Stimulated activated naive CD8-positive, alpha-beta T cell treated with anti-CD3 and anti-CD28 coated beads, Interleukin-15, amount 100 ng/mL, for 72 hours (primary cell): ENCODE measurements around the gene CHST1.

Source experiments
- ATAC-seq: fragments of 150-1000 bp; cut with Tn5 transposase; 2 replicates; pipeline ENCODE4 v1.10.0; 2021; ENCODE audit warnings: mild to moderate bottlenecking, moderate library complexity
- DNase-seq, 2 donors: peaks; one replicate each; pipeline ENCODE4 v3.0.0; 2021 to 2022
- H3K27ac Mint-ChIP-seq, 2 donors: one replicate each; pipeline ENCODE4 v1.8.0; 2022; ENCODE audit warnings: mild to moderate bottlenecking in 2 of 2, mixed read lengths in 2 of 2, moderate library complexity in 2 of 2
- H3K27me3 Mint-ChIP-seq: one replicate; pipeline ENCODE4 v1.8.0; 2022; ENCODE audit warnings: mixed read lengths
- H3K4me1 Mint-ChIP-seq: one replicate; pipeline ENCODE4 v1.8.0; 2022; ENCODE audit warnings: mild to moderate bottlenecking, mixed read lengths
- H3K4me3 Mint-ChIP-seq, 2 donors: one replicate each; pipeline ENCODE4 v1.8.0; 2022; ENCODE audit warnings: mild to moderate bottlenecking in 2 of 2, mixed read lengths in 2 of 2, moderate library complexity in 1 of 2
- H3K9me3 Mint-ChIP-seq, 2 donors: one replicate each; pipeline ENCODE4 v1.8.0; 2022; ENCODE audit warnings: mixed read lengths in 2 of 2

The CHST1 gene

DNA sequence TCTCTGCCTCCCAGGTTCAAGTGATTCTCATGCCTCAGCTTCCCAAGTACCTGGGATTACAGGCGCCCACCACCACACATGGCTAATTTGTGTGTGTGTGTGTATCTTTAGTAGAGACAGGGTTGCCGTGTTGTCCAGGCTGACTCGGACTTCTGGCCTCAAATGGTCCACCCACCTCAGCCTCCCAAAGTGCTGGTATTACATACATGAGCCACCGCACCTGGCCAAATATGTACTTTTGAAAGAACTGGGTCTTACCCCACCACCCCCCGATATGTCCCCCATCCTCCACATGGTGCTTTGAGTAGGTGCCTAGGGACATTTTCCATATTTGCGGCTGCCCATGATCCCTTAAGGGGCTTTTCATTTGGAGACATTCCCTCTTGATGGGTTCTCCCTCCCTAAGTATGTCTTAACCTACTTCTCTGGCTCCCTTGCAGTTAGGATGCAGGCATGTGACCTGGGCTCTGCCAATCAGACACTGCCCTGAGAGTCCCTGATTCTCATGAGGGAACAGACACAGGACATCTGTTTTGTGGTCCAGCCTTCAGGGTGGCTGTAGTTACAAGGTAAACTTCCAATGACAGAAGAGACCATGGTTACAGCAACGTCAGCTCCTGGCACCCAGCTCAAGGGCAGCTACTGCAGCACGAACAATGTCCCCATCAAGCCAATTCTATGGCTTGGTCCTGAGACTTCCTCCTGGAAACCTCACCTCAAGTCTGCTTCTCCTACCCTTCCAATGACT, 48.4 kb downstream of the CHST1 start:
- Mint-ChIP-seq H3K9me3 (peaks cover 4 to 19% of the 10 kb centered on the region in 2 donors), H3K27ac (no peak overlapping the region), H3K4me1 (no peaks in the 10 kb centered on the region), H3K4me3 (no peak overlapping the region), H3K27me3 (peaks cover 29% of the 10 kb centered on the region)
- DNase-seq = no peak
- no peak for ATAC-seq

GRCh38 chr11:45615182-45615792, 50.1 kb downstream of the CHST1 start:
- no peak overlapping the region for H3K27ac Mint-ChIP-seq
- ATAC-seq (no peak), DNase-seq (no peak)
- H3K4me3 Mint-ChIP-seq = no peak overlapping the region
- H3K27me3 Mint-ChIP-seq = peaks cover 24% of the 10 kb centered on the region
- H3K4me1 Mint-ChIP-seq = no peaks in the 10 kb centered on the region
- H3K9me3 Mint-ChIP-seq = peaks cover 4% of the 10 kb centered on the region in 2 donors

GRCh38 chr11:45614196-45614828, 51.1 kb downstream of the CHST1 start:
- H3K4me3 Mint-ChIP-seq = no peak overlapping the region
- H3K4me1 Mint-ChIP-seq = no peaks in the 10 kb centered on the region
- ATAC-seq = no peak
- peaks cover 29% of the 10 kb centered on the region for H3K27me3 Mint-ChIP-seq
- DNase-seq = no peak
- H3K9me3 Mint-ChIP-seq = peaks cover 0 to under 1% of the 10 kb centered on the region in 2 donors
- no peak overlapping the region for H3K27ac Mint-ChIP-seq

DNA sequence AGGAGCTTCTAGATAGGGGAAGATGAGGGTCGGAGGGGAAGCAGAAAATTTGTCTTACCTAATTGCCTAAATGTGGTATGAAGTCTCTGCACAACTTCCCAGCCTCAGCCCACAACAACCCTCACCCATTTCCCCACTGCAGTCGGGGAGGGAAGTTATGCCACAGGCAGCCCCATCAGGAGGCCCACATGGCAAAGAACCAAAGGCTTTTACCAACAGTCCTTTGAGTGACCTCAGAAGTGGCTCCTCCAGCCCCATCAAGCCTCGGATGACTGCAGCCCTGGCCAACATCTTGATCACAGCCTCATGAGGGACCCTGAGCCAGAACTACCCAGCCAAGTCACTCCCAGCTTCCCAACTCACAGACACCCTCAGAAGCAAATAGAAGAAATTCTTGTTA, 54.8 kb downstream of the CHST1 start:
- DNase-seq = no peak
- no peaks in the 10 kb centered on the region for H3K4me1 Mint-ChIP-seq
- no peaks in the 10 kb centered on the region for H3K9me3 Mint-ChIP-seq
- ATAC-seq = no peak
- no peak overlapping the region for H3K27ac Mint-ChIP-seq
- peaks cover 35% of the 10 kb centered on the region for H3K27me3 Mint-ChIP-seq
- H3K4me3 Mint-ChIP-seq = no peak overlapping the region

DNA sequence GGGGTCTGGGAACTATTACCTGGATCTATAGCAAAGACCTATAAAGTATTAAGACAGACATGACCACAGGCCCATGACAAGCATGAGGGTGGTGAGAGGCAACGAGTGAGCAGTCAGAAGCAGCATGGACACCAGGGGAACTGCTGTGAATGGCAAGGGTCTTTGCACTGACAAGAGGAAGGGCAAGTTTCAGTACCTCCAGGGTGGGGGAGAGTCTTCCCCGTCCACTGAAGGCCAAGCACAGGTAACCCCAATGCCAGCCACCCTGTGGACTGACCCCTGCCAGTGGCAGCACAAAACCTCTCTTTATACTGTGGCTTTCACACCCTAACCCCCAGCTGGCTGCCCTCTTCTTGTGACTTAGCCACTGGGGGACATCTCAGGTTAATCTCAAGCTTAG, 55.5 kb downstream of the CHST1 start:
- ATAC-seq (no peak), DNase-seq (no peak)
- Mint-ChIP-seq H3K4me1 (no peaks in the 10 kb centered on the region), H3K27me3 (peaks cover 43% of the 10 kb centered on the region), H3K9me3 (no peaks in the 10 kb centered on the region), H3K4me3 (no peak overlapping the region), H3K27ac (no peak overlapping the region)

DNA sequence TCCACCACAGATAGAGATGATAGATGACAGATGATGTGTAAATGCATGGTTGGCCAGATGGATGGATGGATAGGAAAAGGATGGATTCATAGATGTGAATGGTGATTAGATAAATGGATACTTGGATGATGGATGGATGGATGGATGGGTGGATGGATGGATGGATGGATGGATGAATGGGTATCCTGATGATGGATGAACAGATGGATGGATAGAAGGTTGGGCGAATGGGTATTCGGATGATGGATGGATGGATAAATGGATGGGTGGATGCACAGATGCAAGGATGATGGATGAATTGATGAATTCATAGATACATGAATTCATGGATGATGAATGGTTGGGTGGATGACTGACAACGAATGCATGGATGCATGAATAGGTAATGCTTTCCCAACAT, 56.1 kb downstream of the CHST1 start:
- Mint-ChIP-seq H3K27me3 (peaks cover 46% of the 10 kb centered on the region), H3K4me3 (no peak overlapping the region), H3K4me1 (no peaks in the 10 kb centered on the region), H3K27ac (no peak overlapping the region), H3K9me3 (no peaks in the 10 kb centered on the region)
- ATAC-seq (no peak), DNase-seq (no peak)

- Mint-ChIP-seq H3K4me3 (no peak overlapping the region), H3K4me1 (no peaks in the 10 kb centered on the region), H3K27me3 (peaks cover 60% of the 10 kb centered on the region), H3K9me3 (no peaks in the 10 kb centered on the region), H3K27ac (no peak overlapping the region)
- DNase-seq (no peak), ATAC-seq (no peak)
Measured at GRCh38 chr11:45607995-45608394, 57.4 kb downstream of the CHST1 start.

GRCh38 chr11:45606514-45607281, 58.7 kb downstream of the CHST1 start:
- peaks cover 64% of the 10 kb centered on the region for H3K27me3 Mint-ChIP-seq
- no peak for ATAC-seq

GRCh38 chr11:45605051-45605450, 60.4 kb downstream of the CHST1 start:
- H3K27me3 Mint-ChIP-seq = peaks cover 76% of the 10 kb centered on the region
- H3K27ac Mint-ChIP-seq = no peak overlapping the region
- ATAC-seq = no peak
- no peak for DNase-seq
- H3K9me3 Mint-ChIP-seq = peaks cover 5 to 9% of the 10 kb centered on the region in 2 donors
- no peak overlapping the region for H3K4me3 Mint-ChIP-seq
- no peaks in the 10 kb centered on the region for H3K4me1 Mint-ChIP-seq

More at GRCh38 chr11:45606514-45607281, 58.7 kb downstream of the CHST1 start:
- no peak overlapping the region for H3K4me3 Mint-ChIP-seq
- no peak overlapping the region for H3K27ac Mint-ChIP-seq
- H3K4me1 Mint-ChIP-seq = no peaks in the 10 kb centered on the region
- no peak for DNase-seq
- no peaks in the 10 kb centered on the region for H3K9me3 Mint-ChIP-seq

- Mint-ChIP-seq H3K27me3 (peaks cover 68% of the 10 kb centered on the region), H3K4me3 (no peak overlapping the region), H3K9me3 (peaks cover 5 to 9% of the 10 kb centered on the region in 2 donors), H3K27ac (no peak overlapping the region), H3K4me1 (no peaks in the 10 kb centered on the region)
- DNase-seq (no peak), ATAC-seq (no peak)
Measured at GRCh38 chr11:45603946-45604682, 61.3 kb downstream of the CHST1 start.

GRCh38 chr11:45599161-45599943, 66.1 kb downstream of the CHST1 start:
- H3K27ac Mint-ChIP-seq = no peak overlapping the region
- H3K4me1 Mint-ChIP-seq = no peaks in the 10 kb centered on the region
- H3K9me3 Mint-ChIP-seq = peaks cover 5 to 9% of the 10 kb centered on the region in 2 donors
- H3K27me3 Mint-ChIP-seq = peaks cover 37% of the 10 kb centered on the region
- ATAC-seq = no peak
- DNase-seq = no peak
- no peak overlapping the region for H3K4me3 Mint-ChIP-seq
